HCT116 (cell line): ENCODE measurements around the gene CDCA4. TPM values are rescaled to one million over a fixed set of nuclear protein-coding genes. Genes with fewer than 3 reads are reported as not detected.

Source experiments
- ATAC-seq: fragments of 200-7000 bp; cut with Tn5 transposase; 2 replicates; pipeline ENCODE4 v1.9.1; 2020; ENCODE audit warnings: mild to moderate bottlenecking, moderate library complexity
- BruUV-seq: library from RNA; stranded (reverse); fragments of 400-500 nt; replicated peaks from 2 replicates; lab custom pipeline; 2021; lab: Mats Ljungman, UMichigan
- CTCF ChIA-PET: fragments of 300-600 bp; sonication (Branson Sonifier 250); formaldehyde crosslinking; loops from one replicate; lab custom pipeline; 2021; ENCODE audit warnings: antibody characterized with exemption; lab: Charles Lee
- POLR2A ChIA-PET: fragments of 300-600, 350-600 bp; sonication (Branson Sonifier 250); formaldehyde crosslinking; loops from one replicate; lab custom pipeline; 2021; ENCODE audit warnings: antibody characterized with exemption; lab: Charles Lee
- RAD21 ChIA-PET, 2 experiments: fragments of 300-600 bp; sonication (Branson Sonifier 250); formaldehyde crosslinking; loops; one replicate each; lab custom pipeline; 2023; ENCODE audit warnings: low total read pairs in 2 of 2; ENCODE audit not compliant: uncharacterized antibody in 2 of 2, unreplicated experiment in 2 of 2, low non-redundant PET in 1 of 2; lab: Charles Lee
- DNase-seq: peaks from one replicate; pipeline ENCODE4 v3.0.0-alpha.2; 2010; ENCODE audit warnings: low read depth, low spot score
- H2AFZ ChIP-seq: fragments of 200-600 bp; shearing (Covaris generic), sonication (generic); 2 replicates; pipeline ENCODE4 v1.6.1; 2017; ENCODE audit warnings: low read depth, mixed run types, mixed read lengths, antibody characterized with exemption, low read length; ENCODE audit not compliant: poor library complexity, severe bottlenecking
- H3K27ac ChIP-seq: 2 replicates; pipeline ENCODE4 v1.5.1; 2012; ENCODE audit warnings: low read depth, low read length
- H3K27me3 ChIP-seq: fragments of 200-600 bp; sonication (generic); 2 replicates; pipeline ENCODE4 v1.6.1; 2016; ENCODE audit warnings: mixed run types, low read length, mixed read lengths; ENCODE audit not compliant: insufficient read depth
- H3K36me3 ChIP-seq, 2 experiments: fragments of 200-500 bp in 1 of 2; fragments of 200-600 bp in 1 of 2; sonication (Bioruptor generic) in 1 of 2; sonication (generic) in 1 of 2; 2 replicates each; pipeline versions ENCODE4 v1.5.1 to v1.6.1; 2014 to 2016; ENCODE audit warnings: low read length in 2 of 2, inconsistent platforms in 1 of 2, mixed read lengths in 1 of 2, mixed run types in 1 of 2; ENCODE audit not compliant: insufficient read depth in 2 of 2, control insufficient read depth in 1 of 2
- H3K4me1 ChIP-seq, 2 experiments: fragments of 200-600 bp in 1 of 2; sonication (generic) in 1 of 2; 2 replicates each; pipeline versions ENCODE4 v1.5.1 to v1.6.1; 2012 to 2017; ENCODE audit warnings: low read length in 2 of 2, inconsistent platforms in 1 of 2, mild to moderate bottlenecking in 1 of 2, mixed read lengths in 1 of 2, mixed run types in 1 of 2, moderate library complexity in 1 of 2; ENCODE audit not compliant: insufficient read depth in 2 of 2, control insufficient read depth in 1 of 2
- H3K4me2 ChIP-seq: fragments of 200-600 bp; sonication (generic); 2 replicates; pipeline ENCODE4 v1.6.1; 2017; ENCODE audit warnings: mixed run types, low read length, mixed read lengths
- H3K4me3 ChIP-seq, 2 experiments: fragments of 200-600 bp in 1 of 2; sonication (generic) in 1 of 2; replicated peaks in 1 of 2; 2 replicates each; pipeline ENCODE4 v1.5.1; 2011 to 2016; ENCODE audit warnings: low read length in 2 of 2, control low read depth in 1 of 2, low read depth in 1 of 2, mild to moderate bottlenecking in 1 of 2, mixed read lengths in 1 of 2, mixed run types in 1 of 2
- H3K79me2 ChIP-seq: fragments of 200-600 bp; sonication (generic); 2 replicates; pipeline ENCODE4 v1.6.1; 2017; ENCODE audit warnings: mild to moderate bottlenecking, mixed run types, low read length, moderate library complexity, mixed read lengths; ENCODE audit not compliant: insufficient read depth
- H3K9ac ChIP-seq: fragments of 200-600 bp; sonication (generic); 2 replicates; pipeline ENCODE4 v1.6.1; 2016; ENCODE audit warnings: low read length, mixed read lengths
- H3K9me2 ChIP-seq: fragments of 200-600 bp; sonication (generic), shearing (Covaris generic); 2 replicates; pipeline ENCODE4 v1.6.1; 2017; ENCODE audit warnings: mixed run types, mild to moderate bottlenecking, moderate library complexity; ENCODE audit not compliant: insufficient read depth
- H3K9me3 ChIP-seq, 2 experiments: fragments of 200-500 bp in 1 of 2; fragments of 200-600 bp in 1 of 2; sonication (Bioruptor generic) in 1 of 2; sonication (generic) in 1 of 2; 2 replicates each; pipeline ENCODE4 v1.6.1; 2014 to 2017; ENCODE audit warnings: low read length in 2 of 2, mixed read lengths in 2 of 2, inconsistent platforms in 1 of 2, low read depth in 1 of 2, mild to moderate bottlenecking in 1 of 2, mixed run types in 1 of 2, moderate library complexity in 1 of 2; ENCODE audit not compliant: control insufficient read depth in 1 of 2, insufficient read depth in 1 of 2
- H4K20me1 ChIP-seq: fragments of 200-600 bp; sonication (generic), shearing (Covaris generic); 2 replicates; pipeline ENCODE4 v1.6.1; 2017; ENCODE audit warnings: mixed run types, mild to moderate bottlenecking, moderate library complexity; ENCODE audit not compliant: insufficient read depth
- CBX3 ChIP-seq: IDR thresholded peaks from 2 replicates; pipeline ENCODE4 v1.6.1; 2012; ENCODE audit warnings: low read depth
- EGR1 ChIP-seq: IDR thresholded peaks from 2 replicates; pipeline ENCODE4 v1.6.1; 2012; ENCODE audit warnings: low read depth
- SIN3A ChIP-seq: IDR thresholded peaks from 2 replicates; pipeline ENCODE4 v1.6.1; 2012; ENCODE audit warnings: low read depth
- TCF7L2 ChIP-seq: IDR thresholded peaks from 2 replicates; pipeline ENCODE4 v1.7.0; 2011; ENCODE audit warnings: borderline replicate concordance, inconsistent platforms; ENCODE audit not compliant: insufficient read depth, insufficient read length; ENCODE audit errors: extremely low read depth
- YY1 ChIP-seq: IDR thresholded peaks from 2 replicates; pipeline ENCODE4 v1.6.1; 2011; ENCODE audit warnings: low read length, low read depth, moderate library complexity, mild to moderate bottlenecking; ENCODE audit not compliant: insufficient replicate concordance; ENCODE audit errors: extremely low read depth
- ZFX ChIP-seq: fragments of 450-650 bp; IDR thresholded peaks from 2 replicates; pipeline ENCODE4 v1.6.1; 2017
- ZNF274 ChIP-seq: fragments of 200-500 bp; sonication (Bioruptor generic); IDR thresholded peaks from 2 replicates; pipeline ENCODE4 v1.6.1; 2014; ENCODE audit warnings: mild to moderate bottlenecking, low read depth, low read length, inconsistent platforms
- intact Hi-C: fragments of 100-400 bp; cut with micrococcal nuclease; formaldehyde crosslinking; loops from 2 replicates; pipeline ENCODE4 v1.10.0; 2022
- total RNA-seq: library from RNA; stranded (reverse); gene quantifications from one replicate; pipeline ENCODE4 v1.2.1, GENCODE V29; 2021; ENCODE audit not compliant: unreplicated experiment
- TF ChIP-seq, protein P1 (sequence below), 3 experiments: fragments of 200-600 bp in 1 of 3; sonication (generic) in 1 of 3; IDR thresholded peaks in 2 of 3; conservative IDR thresholded peaks in 1 of 3; 2 replicates each; pipeline ENCODE4 v1.5.1; 2012 to 2017; ENCODE audit warnings: low read depth in 2 of 3, low read length in 2 of 3, antibody characterized with exemption in 1 of 3, borderline replicate concordance in 1 of 3, control low read depth in 1 of 3, mild to moderate bottlenecking in 1 of 3, mixed read lengths in 1 of 3, mixed run types in 1 of 3, moderate library complexity in 1 of 3; ENCODE audit not compliant: insufficient read depth in 1 of 3
- TF ChIP-seq, protein P2 (sequence below): IDR thresholded peaks from 2 replicates; pipeline ENCODE4 v1.6.1; 2012

Gene CDCA4
- total RNA-seq, 1 experiment from 2014 or later, result 62.4 TPM

DNA sequence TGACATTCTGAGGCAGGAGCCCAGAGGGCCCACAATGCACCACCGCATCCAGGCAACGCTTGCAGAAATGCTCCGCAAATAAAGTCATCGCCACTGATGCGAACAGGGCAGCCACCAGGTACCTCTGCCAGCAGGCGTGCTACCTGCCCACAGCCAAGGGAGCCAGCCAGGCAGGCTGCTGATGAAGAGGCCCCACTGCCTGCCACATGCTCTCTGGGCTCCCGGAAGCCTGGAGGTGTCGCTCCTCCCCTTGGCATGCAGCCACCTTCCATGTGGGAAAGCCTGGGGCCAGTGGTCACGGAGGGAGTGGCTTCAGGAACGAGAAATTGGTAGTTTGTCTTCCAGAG lies 29.6 kb upstream of the CDCA4 start:
- ATAC-seq (peak; percentile 45), DNase-seq (peak; percentile 16)
- TF ChIP-seq, protein P1, sequence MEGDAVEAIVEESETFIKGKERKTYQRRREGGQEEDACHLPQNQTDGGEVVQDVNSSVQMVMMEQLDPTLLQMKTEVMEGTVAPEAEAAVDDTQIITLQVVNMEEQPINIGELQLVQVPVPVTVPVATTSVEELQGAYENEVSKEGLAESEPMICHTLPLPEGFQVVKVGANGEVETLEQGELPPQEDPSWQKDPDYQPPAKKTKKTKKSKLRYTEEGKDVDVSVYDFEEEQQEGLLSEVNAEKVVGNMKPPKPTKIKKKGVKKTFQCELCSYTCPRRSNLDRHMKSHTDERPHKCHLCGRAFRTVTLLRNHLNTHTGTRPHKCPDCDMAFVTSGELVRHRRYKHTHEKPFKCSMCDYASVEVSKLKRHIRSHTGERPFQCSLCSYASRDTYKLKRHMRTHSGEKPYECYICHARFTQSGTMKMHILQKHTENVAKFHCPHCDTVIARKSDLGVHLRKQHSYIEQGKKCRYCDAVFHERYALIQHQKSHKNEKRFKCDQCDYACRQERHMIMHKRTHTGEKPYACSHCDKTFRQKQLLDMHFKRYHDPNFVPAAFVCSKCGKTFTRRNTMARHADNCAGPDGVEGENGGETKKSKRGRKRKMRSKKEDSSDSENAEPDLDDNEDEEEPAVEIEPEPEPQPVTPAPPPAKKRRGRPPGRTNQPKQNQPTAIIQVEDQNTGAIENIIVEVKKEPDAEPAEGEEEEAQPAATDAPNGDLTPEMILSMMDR (IDR thresholded peaks at IDR 0.05 in 2 of 3, conservative IDR thresholded peaks at IDR 0.05 in 1 of 3; ENCODE audit: borderline replicate concordance in 1 of 3, insufficient read depth in 1 of 3, low read depth in 2 of 3, low read length in 2 of 3), result no peak
- TF ChIP-seq EGR1 (no peak), SIN3A (no peak), ZFX (no peak; the same call in 1 of the 2 replicates), ZNF274 (no peak), TCF7L2 (no peak), CBX3 (no peak), YY1 (no peak)
- TF ChIP-seq, protein P2, sequence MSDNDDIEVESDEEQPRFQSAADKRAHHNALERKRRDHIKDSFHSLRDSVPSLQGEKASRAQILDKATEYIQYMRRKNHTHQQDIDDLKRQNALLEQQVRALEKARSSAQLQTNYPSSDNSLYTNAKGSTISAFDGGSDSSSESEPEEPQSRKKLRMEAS, result peak; percentile 61
- no peaks in the 10 kb centered on the region for H3K9me3 ChIP-seq
- H3K27me3 ChIP-seq, result no peaks in the 10 kb centered on the region
- no peaks in the 10 kb centered on the region for H3K36me3 ChIP-seq
- intact Hi-C loops, result no loop called here
- no peaks in the 10 kb centered on the region for H3K79me2 ChIP-seq
- peak overlapping the region; percentile 26; the same call in 1 of the 2 replicates for H3K27ac ChIP-seq
- peaks cover 10 to 17% of the 10 kb centered on the region in 2 experiments for H3K4me1 ChIP-seq
- ChIA-PET RAD21 (no interaction called here), POLR2A (no interaction called here), CTCF (no interaction called here)
- BruUV-seq, result no TSS peak
- H3K4me2 ChIP-seq, result peak overlapping the region; percentile 31; the same call in 1 of the 2 replicates
- H2AFZ ChIP-seq, result no peak overlapping the region
- H3K4me3 ChIP-seq, result no peak overlapping the region
- no peaks in the 10 kb centered on the region for H4K20me1 ChIP-seq
- no peak overlapping the region for H3K9ac ChIP-seq
- no peaks in the 10 kb centered on the region for H3K9me2 ChIP-seq
